ENCODE results near the gene TFCP2.

DNA sequence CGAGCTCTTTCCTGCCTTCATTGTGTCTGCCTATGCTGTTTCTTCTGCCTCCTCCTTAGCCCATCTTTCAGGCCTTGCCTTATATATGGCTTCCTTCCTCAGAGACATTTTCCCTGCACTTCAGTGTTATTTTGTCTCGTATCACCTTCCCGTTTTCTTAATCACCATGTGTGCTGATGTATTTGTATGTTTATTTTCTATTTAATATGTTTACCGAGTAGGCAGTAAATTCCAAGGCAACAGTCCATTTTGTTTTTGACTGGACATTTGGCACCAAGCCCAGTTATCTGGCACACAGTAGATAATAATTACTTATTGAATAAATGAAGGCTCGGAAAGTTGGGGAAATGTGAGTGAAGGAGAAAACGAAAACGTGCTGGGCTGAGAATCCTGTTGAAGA is 49.5 kb upstream of the TFCP2 start:
- TF ChIP-seq EP300 (IDR thresholded peaks at IDR 0.05; ENCODE audit: low read depth): no peak
- TF ChIP-seq, protein P1, sequence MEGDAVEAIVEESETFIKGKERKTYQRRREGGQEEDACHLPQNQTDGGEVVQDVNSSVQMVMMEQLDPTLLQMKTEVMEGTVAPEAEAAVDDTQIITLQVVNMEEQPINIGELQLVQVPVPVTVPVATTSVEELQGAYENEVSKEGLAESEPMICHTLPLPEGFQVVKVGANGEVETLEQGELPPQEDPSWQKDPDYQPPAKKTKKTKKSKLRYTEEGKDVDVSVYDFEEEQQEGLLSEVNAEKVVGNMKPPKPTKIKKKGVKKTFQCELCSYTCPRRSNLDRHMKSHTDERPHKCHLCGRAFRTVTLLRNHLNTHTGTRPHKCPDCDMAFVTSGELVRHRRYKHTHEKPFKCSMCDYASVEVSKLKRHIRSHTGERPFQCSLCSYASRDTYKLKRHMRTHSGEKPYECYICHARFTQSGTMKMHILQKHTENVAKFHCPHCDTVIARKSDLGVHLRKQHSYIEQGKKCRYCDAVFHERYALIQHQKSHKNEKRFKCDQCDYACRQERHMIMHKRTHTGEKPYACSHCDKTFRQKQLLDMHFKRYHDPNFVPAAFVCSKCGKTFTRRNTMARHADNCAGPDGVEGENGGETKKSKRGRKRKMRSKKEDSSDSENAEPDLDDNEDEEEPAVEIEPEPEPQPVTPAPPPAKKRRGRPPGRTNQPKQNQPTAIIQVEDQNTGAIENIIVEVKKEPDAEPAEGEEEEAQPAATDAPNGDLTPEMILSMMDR (IDR thresholded peaks at IDR 0.05): no peak

Measured in transverse colon (tissue), 3 donors.